Activated gamma-delta T cell (primary cell): ENCODE data around the gene SHISAL2A.

Experiments
- DNase-seq: peaks from one replicate; lab custom pipeline; 2025; lab: John Stamatoyannopoulos, UW

SHISAL2A gene

DNA sequence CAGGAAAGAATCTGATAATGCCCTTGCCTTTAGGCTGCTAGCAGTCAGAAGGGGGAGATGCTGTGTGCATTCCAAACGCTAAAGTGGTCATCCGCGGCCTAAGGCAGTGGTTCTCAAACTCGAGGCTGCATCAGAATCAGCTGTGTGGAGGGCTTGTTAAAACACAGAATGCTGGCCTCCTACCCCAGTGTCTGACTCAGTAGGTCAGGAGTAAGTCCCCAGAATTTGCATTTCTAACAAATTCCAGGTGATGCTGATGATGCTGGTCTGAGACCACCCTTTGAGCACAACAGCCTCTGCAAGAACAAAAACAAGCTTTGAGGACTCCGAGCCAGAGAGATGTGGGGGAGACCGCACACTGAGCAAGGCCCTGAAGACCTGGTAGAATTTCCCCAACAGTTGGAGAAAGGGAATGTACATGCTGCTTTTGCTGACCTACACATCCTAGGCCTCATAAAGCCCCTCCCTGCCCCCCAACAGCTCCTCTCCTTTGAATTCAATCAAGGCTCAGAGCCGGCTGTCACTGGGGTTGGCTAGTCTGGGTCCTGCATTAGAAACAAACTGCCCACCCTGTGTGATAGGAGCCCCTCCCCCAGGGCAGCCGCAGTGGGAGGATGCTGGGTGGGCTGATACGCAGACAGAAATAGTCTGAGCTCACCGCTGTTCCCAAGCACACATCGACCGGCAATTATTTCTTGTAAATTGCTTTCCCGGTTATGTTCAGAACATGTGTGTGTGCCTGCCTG, 27.1 kb downstream of the SHISAL2A start:
- no peak for DNase-seq

DNA sequence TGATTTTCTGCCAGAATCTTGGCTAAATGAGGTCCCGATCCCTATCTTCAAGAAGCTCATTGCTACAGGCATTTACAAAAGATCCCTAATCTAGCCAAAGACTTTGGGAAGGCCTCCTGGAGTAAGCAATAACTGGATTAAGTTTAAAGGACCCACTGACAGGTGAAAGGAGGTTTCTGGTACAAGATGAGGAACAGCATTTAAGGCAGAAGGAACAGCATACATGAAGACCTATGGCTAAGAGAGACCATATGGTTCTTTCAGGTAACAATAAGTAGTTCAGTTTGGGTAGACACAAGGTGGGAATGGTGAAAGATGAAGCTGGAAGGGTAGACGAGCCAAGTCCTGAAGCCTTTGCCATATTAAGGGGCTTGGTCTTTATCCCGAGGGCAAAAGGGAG, 27.8 kb downstream of the SHISAL2A start:
- no peak for DNase-seq

- no peak for DNase-seq
These were observed 29.8 kb downstream of the SHISAL2A start for GRCh38 chr1:52662645-52663313.

DNA sequence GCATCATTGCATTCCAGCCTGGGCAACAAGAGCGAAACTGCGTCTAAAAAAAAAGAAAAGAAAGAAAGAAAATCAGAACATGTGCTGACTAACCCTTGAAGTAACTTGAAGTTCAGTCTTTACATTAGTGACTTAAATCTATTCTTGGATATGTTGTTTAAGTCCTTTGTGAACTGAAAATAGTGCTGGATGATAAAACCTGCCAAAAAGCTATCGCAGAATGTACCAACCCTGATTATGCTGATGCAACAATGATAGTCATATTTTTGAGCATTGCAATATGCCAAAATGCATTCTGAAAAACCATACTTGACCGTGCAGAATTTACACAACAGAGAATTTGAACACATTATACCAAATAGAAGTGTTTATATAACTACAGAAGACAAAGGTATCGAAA, 30.7 kb downstream of the SHISAL2A start:
- DNase-seq: no peak

- no peak for DNase-seq
These were observed 32.3 kb downstream of the SHISAL2A start for GRCh38 chr1:52665006-52665941.

DNA sequence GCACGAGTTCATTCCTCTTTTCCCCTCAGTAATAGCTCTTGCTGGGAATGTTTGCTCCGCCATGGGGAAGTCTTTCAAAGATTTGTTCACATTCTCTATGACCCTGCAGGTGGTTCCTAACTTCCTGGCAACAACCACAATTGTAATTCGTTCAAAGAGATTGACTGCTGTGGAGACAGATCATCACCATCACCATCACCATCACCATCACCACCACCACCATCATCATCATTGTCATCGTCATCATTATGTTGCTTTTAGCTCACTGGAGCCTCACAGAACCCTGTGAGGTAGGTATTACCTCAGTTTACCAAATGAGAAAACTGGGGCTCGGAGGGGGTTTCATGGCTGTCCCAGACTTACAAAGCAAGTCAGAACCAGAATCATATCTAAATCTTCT, 34.3 kb downstream of the SHISAL2A start:
- DNase-seq: no peak

DNA sequence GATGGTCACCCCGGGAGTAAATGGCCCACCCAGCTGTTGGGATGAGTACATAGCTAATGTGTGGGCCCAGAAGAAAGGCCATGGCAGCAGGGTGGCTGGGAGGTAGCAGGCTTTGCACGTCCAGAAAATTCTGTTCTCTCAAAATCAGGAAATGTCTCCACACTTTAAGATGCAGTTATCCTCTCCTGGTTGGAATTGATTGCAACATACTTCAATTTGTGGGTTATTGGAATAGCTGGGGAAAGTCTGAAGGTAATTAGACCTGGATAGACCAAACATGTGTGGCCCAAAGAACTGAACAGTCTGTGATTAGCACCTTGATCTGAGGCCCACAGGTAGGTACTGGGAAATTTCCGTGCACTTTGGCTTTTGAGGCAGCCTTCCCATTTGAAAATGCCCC, 35.0 kb downstream of the SHISAL2A start:
- no peak for DNase-seq

- no peak for DNase-seq
These were observed 35.7 kb downstream of the SHISAL2A start for GRCh38 chr1:52668711-52669110.

GRCh38 chr1:52669696-52670095, 36.7 kb downstream of the SHISAL2A start:
- no peak for DNase-seq

DNA sequence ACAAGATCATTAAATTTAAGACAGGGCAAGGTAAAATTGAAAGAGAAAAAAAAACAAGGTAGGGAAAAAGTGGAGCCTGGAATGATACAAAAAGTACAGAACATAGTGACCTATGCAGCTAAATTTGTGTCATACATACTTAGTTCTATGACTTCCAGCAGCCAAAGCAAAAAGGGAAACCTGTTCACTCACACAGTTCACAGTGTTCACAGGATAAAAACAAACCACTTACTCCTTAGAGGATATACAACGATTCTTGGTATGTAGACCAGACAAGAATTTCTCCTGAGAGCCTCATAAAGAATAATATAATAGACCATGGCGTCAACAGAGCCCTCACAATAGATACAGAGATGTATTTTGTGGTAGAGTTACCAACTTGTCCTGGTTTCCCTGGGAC, 37.6 kb downstream of the SHISAL2A start:
- DNase-seq: no peak

DNA sequence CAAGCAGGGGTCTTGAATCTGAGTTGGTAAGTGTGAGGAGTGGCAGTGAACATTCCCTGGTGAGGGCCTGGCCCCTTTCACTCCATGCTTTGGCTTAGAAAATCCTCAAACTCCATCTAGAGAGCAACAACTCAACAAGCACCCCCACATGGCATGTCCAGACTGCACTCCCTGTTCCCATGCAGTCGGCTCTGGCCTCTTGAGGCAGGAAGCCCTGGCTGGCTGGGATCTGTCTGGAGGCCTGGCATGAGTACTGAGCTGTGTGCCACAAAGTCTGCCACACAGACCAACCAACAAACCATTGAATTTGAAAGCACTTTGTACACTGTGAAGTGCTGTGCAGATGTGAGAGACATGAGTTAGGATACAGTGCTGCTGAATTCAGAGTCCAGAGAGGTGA, 40.0 kb downstream of the SHISAL2A start:
- DNase-seq: no peak

DNA sequence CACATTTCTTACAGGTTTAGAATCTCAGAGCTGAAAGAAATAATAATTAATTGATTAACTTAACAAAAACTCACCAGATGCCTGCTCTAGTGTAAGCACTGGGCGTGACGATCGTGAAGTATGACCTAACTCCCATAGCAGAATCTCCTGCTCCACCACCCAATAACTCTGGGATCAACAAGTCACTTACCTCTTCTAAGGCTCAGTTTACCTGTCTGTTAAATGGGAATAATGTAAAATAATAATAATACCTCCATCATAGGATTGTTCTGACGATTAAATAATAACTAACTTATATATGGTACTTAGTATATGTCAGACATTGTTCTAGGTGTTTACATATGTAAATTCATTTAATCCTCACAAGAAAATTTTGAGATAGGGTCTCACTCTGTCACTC, 40.5 kb downstream of the SHISAL2A start:
- DNase-seq: no peak

- no peak for DNase-seq
These were observed 41.8 kb downstream of the SHISAL2A start for GRCh38 chr1:52674497-52675384.

- no peak for DNase-seq
These were observed 43.4 kb downstream of the SHISAL2A start for GRCh38 chr1:52676249-52676903.

DNA sequence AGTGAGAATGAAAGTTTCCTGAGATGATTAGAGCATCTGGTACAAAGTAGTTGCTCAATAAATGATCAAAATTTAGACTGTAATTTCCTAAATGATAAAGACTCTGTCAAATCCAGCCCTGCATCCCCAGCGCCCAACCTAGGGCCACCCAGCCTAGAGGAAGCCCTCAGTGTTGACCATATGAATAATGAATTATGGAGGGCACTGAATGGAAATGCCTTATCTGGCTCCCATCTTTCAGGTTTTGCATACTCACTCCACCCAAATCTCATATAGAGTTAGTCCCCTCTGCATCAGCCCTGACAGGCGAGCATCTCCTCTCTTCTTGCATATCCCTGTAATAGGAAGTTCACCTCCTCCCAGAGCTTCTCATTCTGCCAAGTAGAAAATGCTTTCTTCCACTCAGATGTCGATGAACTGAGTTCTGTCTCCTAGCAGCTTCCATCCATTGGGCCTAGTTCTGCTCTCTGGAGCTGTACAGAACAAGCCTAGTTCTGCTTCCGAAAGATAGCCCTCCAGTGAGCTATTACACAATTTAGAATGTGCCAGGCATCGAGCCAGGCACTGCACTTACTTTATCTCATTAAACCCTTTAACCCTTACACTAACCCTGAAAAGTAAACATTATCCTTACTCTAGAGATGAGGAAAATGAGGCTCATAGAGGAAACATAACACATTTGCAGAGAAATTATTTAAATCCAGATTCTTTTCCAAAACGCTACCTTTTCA, 44.3 kb downstream of the SHISAL2A start:
- DNase-seq: no peak

GRCh38 chr1:52679048-52679447, 46.1 kb downstream of the SHISAL2A start:
- DNase-seq: no peak

DNA sequence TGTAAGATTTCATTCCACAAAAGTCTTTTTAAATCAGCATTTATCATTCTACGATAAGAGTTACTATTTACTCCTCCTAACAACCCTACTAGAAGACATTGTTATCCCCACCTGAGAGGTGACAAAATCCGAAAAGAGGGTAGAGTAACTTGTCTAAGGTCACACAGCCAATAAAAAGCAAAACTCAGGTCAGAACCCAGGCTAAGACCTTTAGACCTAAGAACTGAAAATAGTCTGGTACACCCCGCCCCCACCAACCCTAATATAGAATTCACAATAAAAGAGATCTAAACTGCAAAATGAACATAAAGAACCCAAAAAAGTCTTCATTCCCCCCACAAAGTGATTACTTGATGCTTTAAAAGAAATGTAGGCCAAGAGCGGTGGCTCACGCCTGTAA, 46.5 kb downstream of the SHISAL2A start:
- DNase-seq: no peak

DNA sequence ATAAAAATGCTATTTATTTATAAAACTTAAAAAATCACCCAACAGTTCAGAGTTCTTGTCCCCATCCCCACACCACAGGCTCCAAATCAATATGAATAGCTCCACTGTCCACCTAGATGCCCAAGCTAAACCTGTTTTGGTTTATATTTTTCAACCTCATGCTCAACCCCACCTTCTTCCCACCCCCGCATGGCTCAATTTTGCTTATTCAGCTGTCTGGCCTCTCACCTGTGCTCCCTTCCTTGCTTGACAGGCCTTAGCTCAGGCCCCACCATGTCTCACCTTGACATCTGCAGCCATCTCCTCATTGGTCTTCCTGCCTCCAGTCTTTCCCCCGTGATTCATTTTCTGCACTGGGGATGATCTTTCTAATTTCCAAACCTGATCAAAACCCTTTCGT, 47.4 kb downstream of the SHISAL2A start:
- DNase-seq: no peak

- no peak for DNase-seq
These were observed 48.2 kb downstream of the SHISAL2A start for GRCh38 chr1:52681136-52681535.

GRCh38 chr1:52683367-52683940, 50.5 kb downstream of the SHISAL2A start:
- DNase-seq: no peak
